ENCODE measurements around the gene RPTOR. TPM values are rescaled to one million over a fixed set of nuclear protein-coding genes. Genes with fewer than 3 reads are reported as not detected.

RPTOR gene
- polyA plus RNA-seq, 1 donor from 2014 or later = 8.0 TPM

DNA sequence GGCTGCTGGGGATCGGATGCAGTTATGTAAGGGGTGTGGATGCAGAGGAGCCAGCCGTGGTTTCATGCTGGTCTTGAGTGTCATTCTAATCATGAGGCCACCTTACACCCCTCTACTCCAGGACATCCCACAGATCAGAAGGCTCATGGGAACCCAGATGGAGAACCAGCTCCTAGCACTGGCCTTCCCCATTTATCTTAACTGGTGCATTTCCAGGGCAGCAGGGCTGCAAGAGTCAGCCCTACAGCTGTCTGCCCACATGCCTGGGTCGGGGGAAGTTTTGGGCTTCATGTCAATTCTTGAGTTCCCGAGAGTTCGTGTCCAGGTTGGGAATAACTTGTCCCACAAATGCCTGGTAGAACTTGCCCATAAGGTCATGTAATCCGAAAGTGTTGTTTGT lies 29.1 kb downstream of the RPTOR start:
- TF ChIP-seq SMC3 (conservative IDR thresholded peaks at IDR 0.05; ENCODE audit: poor library complexity) (no peak), EP300 (conservative IDR thresholded peaks at IDR 0.05; ENCODE audit: poor library complexity, severe bottlenecking) (no peak), EZH2 (IDR thresholded peaks at IDR 0.05; ENCODE audit: borderline replicate concordance, insufficient read depth, low read length, poor library complexity, severe bottlenecking) (no peak), RAD21 (conservative IDR thresholded peaks at IDR 0.05) (no peak), CTCF (IDR thresholded peaks at IDR 0.05; ENCODE audit: poor library complexity, severe bottlenecking) (no peak), REST (IDR thresholded peaks at IDR 0.05; ENCODE audit: borderline replicate concordance) (no peak), TAF1 (IDR thresholded peaks at IDR 0.05; ENCODE audit: low read depth) (no peak), MXI1 (conservative IDR thresholded peaks at IDR 0.05; ENCODE audit: poor library complexity, severe bottlenecking) (no peak), POLR2AphosphoS5 (IDR thresholded peaks at IDR 0.05) (no peak)
- H3K27me3 ChIP-seq (ENCODE audit: insufficient read depth, low read depth, low read length) = no peaks in the 10 kb centered on the region
- H3K27ac ChIP-seq (ENCODE audit: low read length) = no peak overlapping the region
- no peaks in the 10 kb centered on the region for H3K9me2 ChIP-seq (ENCODE audit: insufficient read depth, low read length)
- peaks cover 3% of the 10 kb centered on the region for H3K79me2 ChIP-seq (replicated peaks; ENCODE audit: insufficient read depth, low read length)
- no peaks in the 10 kb centered on the region for H4K20me1 ChIP-seq (ENCODE audit: insufficient read depth)
- H2AFZ ChIP-seq (ENCODE audit: low read depth, low read length) = no peak overlapping the region
- H3F3A ChIP-seq (ENCODE audit: insufficient read depth, low read length, poor library complexity, severe bottlenecking) = no peaks in the 10 kb centered on the region
- no peak overlapping the region for H3K4me2 ChIP-seq (ENCODE audit: low read length)
- H3K9ac ChIP-seq (ENCODE audit: low read length) = no peak overlapping the region
- no peaks in the 10 kb centered on the region for H3K36me3 ChIP-seq (ENCODE audit: insufficient read depth, low read length)
- no peak overlapping the region for H3K4me3 ChIP-seq (ENCODE audit: low read length)
- H3K9me3 ChIP-seq (ENCODE audit: low read length) = no peaks in the 10 kb centered on the region

DNA sequence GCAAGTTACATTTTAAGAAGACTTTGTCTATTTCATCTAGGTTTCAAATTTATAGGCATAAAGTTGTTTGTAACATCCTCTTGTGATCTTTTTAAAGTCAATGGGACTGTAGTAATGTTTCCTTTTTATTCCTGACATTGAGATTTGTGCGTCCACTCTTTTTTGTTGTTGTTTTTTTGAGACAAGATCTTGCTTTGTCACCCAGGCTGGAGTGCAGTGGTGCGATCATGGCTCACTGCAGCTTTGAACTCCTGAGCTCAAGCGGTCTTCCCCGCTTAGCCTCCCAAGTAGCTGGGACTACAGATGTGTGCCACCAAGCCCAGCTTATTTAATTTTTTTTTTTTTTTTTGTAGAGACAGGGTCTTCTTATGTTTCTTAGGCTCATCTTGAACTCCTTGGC lies 29.9 kb downstream of the RPTOR start:
- Histone ChIP-seq H3K4me2 (ENCODE audit: low read length) (no peak overlapping the region), H3K9me2 (ENCODE audit: insufficient read depth, low read length) (no peaks in the 10 kb centered on the region), H3K9ac (ENCODE audit: low read length) (no peak overlapping the region), H3F3A (ENCODE audit: insufficient read depth, low read length, poor library complexity, severe bottlenecking) (no peaks in the 10 kb centered on the region), H3K27me3 (ENCODE audit: insufficient read depth, low read depth, low read length) (no peaks in the 10 kb centered on the region), H4K20me1 (ENCODE audit: insufficient read depth) (no peaks in the 10 kb centered on the region), H3K36me3 (ENCODE audit: insufficient read depth, low read length) (no peaks in the 10 kb centered on the region), H3K79me2 (replicated peaks; ENCODE audit: insufficient read depth, low read length) (peaks cover 3% of the 10 kb centered on the region), H2AFZ (ENCODE audit: low read depth, low read length) (no peak overlapping the region), H3K4me3 (ENCODE audit: low read length) (no peak overlapping the region), H3K27ac (ENCODE audit: low read length) (no peak overlapping the region), H3K9me3 (ENCODE audit: low read length) (no peaks in the 10 kb centered on the region)
- no peak for TF ChIP-seq SMC3 (conservative IDR thresholded peaks at IDR 0.05; ENCODE audit: poor library complexity)
- no peak for TF ChIP-seq MXI1 (conservative IDR thresholded peaks at IDR 0.05; ENCODE audit: poor library complexity, severe bottlenecking)
- TF ChIP-seq EP300 (conservative IDR thresholded peaks at IDR 0.05; ENCODE audit: poor library complexity, severe bottlenecking) = no peak
- no peak for TF ChIP-seq TAF1 (IDR thresholded peaks at IDR 0.05; ENCODE audit: low read depth)
- TF ChIP-seq CTCF (IDR thresholded peaks at IDR 0.05; ENCODE audit: poor library complexity, severe bottlenecking) = no peak
- TF ChIP-seq EZH2 (IDR thresholded peaks at IDR 0.05; ENCODE audit: borderline replicate concordance, insufficient read depth, low read length, poor library complexity, severe bottlenecking) = no peak
- no peak for TF ChIP-seq REST (IDR thresholded peaks at IDR 0.05; ENCODE audit: borderline replicate concordance)
- TF ChIP-seq POLR2AphosphoS5 (IDR thresholded peaks at IDR 0.05) = no peak
- TF ChIP-seq RAD21 (conservative IDR thresholded peaks at IDR 0.05) = no peak
